HUDEP-2 (cell line): ENCODE results near the gene ZC3HAV1L.
"Not testable (repeated sequence)": the region's sequence is repeated elsewhere in the genome, so short reads cannot be mapped to it uniquely, and the experiment has no call there.

Experiments
- DNase-seq, 76 experiments: peaks; one replicate each; lab custom pipeline; 2025; ENCODE audit not compliant: unreplicated experiment in 76 of 76; lab: John Stamatoyannopoulos, UW

The ZC3HAV1L gene

DNA sequence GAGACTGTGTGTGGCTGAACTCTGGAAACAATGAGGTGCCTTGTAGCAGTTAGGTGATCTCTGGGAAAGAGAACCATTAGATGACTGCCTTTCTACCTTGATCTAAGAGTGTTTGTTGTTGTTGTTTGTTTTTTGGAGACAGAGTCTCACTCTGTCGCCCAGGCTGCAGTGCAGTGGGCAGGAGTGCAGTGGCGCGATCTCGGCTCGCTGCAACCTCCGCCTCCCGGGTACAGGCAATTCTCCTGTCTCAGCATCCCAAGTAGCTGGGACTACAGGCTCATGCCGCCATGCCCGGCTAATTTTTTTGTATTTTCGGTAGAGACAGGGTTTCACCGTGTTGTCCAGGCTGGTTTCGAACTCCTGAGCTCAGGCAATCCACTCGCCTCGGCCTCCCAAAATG is 18.8 kb upstream of the ZC3HAV1L start:
- DNase-seq, result not testable (repeated sequence)

GRCh38 chr7:139054101-139054500 is 18.3 kb upstream of the ZC3HAV1L start:
- no peak for DNase-seq

GRCh38 chr7:139051655-139052054 is 15.8 kb upstream of the ZC3HAV1L start:
- DNase-seq, result no peak

DNA sequence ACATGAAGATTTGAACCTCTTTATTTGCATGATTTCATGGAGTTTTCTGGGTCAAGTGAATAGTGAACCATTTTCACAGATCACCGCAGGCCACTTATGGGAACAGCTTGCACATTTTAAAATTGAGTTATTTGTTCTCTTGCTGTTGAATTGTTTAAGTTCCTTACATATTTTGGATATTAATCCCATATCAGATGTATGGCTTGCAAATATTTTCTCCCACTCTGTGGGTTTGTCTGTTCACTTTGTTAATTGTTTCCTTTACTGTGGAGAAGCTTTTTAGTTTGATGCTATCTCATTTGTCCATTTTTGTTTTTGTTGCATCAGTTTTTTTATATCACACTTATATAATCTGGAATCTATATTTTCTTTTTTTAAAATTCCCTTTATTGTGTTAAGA is 14.1 kb upstream of the ZC3HAV1L start:
- no peak for DNase-seq

- DNase-seq, result no peak
Observed at GRCh38 chr7:139049111-139049510, 13.3 kb upstream of the ZC3HAV1L start.

- DNase-seq, result no peak
Observed at GRCh38 chr7:139047970-139048369, 12.1 kb upstream of the ZC3HAV1L start.

DNA sequence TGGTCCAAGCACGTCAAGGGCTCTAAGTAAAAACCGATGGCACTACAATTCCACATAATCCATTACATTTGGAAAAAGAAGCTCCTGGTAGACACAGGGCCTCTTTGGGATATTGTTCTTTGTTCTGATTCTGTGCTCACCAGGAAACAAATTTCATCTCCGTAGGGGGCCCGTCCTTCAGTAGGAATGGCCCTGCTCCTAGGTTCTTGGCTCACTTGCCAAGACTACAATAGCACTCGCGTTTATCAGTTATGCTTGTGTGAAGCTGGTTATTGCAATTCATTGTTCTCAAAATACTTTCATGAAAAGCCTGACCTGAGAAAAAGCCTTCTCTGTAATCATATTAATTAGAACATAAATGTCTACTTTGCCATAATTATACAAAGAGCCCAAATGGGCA is 10.3 kb upstream of the ZC3HAV1L start:
- DNase-seq, result no peak

GRCh38 chr7:139044813-139045794 is 9.3 kb upstream of the ZC3HAV1L start:
- peak in 5 of 76 experiments; percentile 3 to 25 (median 7) for DNase-seq

GRCh38 chr7:139043823-139044812 is 8.3 kb upstream of the ZC3HAV1L start:
- peak in 67 of 76 experiments; percentile 4 to 77 (median 54) for DNase-seq

- DNase-seq, result no peak
Observed at GRCh38 chr7:139041378-139042085, 5.7 kb upstream of the ZC3HAV1L start.

DNA sequence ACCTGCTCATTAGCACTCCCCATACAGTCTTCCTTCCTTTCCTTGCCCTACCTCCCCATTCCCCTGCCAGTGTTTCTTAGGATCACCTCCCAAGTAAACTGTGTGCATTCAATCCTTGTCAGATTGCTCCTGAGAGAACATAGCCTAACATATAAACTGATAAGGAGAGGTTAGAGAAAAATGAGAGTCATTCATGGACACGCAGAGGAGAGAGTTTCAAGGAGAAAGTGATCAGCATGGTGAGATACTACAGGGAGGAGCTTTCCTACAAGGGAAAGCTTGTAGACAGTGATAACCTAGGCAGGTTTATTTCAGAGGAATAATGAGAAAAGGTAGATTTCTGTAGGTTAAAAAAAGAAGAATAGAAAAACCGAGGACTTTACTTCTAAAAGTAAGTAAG is 2.8 kb upstream of the ZC3HAV1L start:
- no peak for DNase-seq

DNA sequence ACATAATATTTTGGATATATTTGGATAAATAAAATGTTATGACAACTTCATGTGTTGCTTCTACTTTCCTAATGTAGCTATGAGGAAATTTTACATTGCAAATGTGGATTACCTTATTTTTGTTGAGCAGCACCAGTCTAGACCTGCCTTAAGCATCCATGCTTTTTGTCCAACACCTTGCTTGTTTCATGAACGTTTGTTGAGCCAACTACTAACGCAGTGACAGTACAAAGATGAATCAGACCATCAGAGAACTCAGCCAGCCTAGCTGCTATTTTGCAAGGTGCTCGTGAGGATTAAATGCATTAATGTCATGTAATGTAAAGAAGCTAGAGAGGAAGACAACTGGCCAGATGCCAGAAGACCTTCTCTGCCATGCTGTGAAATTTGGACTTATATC is 1.1 kb upstream of the ZC3HAV1L start:
- DNase-seq, result no peak

DNA sequence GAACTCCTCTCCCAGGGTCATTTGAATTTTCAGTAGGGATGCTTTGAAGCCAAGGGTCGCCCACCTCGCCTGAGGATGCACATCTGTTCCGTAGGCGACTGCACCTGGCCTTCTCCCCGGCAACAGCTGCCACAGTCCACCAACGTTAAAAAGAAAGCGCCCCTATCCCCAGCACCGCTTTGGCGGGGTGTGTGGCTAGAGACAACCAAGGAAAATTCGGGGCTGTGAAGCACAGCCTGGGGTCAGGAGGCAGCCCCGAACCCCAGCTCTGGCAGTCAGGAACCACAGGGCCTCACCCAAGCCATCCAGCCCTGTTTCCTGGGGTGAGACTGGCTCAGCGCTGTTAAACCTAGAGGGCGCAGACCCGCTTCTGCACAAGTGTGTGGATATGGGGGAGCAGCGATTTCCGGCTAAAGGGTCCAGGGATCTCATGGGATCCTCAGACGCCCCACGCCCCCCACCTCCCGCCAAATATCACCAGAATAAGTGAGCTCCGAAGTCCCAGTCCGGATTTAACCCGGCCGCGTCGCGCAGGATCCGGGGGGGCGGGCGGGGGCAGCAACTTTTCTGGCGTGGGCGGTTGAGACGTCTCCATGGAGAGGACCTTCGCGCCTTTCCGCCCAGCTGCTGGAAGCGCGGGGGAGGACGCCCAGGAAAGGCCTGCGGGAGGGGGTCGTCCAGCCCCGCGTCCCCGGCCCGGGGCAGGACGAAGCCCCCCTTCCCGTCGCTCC is 822 bp downstream of the ZC3HAV1L start:
- DNase-seq, result peak in 49 of 76 experiments; percentile 3 to 66 (median 41)

DNA sequence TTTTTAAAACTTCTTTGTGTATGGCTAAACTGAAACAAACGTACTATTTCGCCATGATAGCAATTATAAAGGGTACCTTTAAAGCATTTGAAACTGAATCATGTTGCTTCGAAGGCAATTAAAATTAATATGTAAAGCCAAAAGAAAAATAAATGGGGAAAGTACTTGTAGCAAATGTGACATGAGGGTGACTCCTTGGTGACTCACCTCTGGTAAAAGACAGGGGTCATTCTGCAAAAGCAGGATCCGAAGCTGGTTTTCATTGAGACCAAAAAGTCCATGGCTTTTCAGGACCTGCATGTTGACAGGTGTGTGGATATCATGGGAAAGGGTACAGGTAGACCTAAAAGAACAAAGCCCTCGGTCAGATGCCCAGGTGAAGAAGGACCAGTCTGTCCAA is 1.5 kb downstream of the ZC3HAV1L start:
- DNase-seq, result no peak

- no peak for DNase-seq
Observed at GRCh38 chr7:139033346-139034114, 2.3 kb downstream of the ZC3HAV1L start.

- DNase-seq, result no peak
Observed at GRCh38 chr7:139032473-139032872, 3.4 kb downstream of the ZC3HAV1L start.

- no peak for DNase-seq
Observed at GRCh38 chr7:139029353-139029752, 6.5 kb downstream of the ZC3HAV1L start.

DNA sequence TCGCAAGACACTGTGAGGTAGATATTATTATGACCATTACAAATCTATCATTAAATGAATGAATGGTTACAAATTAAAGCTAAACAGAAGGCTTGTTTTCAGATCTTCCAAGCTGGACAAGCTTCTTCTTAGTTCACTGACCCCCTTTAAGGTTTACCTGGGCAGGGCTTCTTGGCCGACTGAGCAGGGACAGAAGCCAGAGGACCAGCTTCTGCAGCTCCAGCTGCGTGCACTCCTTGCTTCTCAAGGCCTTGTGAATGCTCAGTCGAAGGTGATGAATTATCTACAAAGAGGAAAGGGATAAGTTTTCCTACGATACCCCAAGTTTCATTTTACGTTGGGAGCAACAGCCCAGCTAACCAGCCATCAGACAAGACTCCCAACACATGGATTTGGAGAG is 9.3 kb downstream of the ZC3HAV1L start:
- DNase-seq, result no peak

DNA sequence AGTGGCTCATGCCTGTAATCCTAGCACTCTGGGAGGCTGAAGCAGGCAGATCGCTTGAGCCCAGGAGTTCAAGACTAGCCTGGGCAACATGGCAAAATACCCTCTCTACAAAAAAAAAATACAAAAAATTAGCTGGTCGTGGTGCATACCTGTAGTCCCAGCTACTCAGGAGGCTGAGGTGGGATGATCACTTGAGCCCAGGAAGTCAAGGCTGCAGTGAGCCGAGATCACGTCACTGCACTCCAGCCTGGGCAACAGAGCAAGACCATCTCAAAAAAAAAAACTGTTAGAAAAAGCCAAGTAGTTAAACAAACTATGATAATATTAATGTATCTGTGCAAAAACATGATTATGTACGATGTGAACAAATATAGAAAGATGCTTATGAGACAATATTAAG is 10.0 kb downstream of the ZC3HAV1L start:
- DNase-seq, result not testable (repeated sequence)
